Vagina (tissue), 2 donors: Measurements from ENCODE around the gene NELFB. TPM values are rescaled to one million over a fixed set of nuclear protein-coding genes. Genes with fewer than 3 reads are reported as not detected.

Experiments
- DNase-seq, 2 donors: peaks; one replicate each; pipeline ENCODE4 v3.0.0-alpha.2; 2017; ENCODE audit errors: extremely low spot score in 2 of 2
- H3K27ac ChIP-seq: fragments of 200-600 bp; sonication (generic); one replicate; pipeline ENCODE4 v1.5.1; 2019
- H3K27me3 ChIP-seq: fragments of 200-600 bp; sonication (generic); one replicate; pipeline ENCODE4 v1.5.1; 2019
- H3K36me3 ChIP-seq, 2 donors: fragments of 200-600 bp; sonication (generic); one replicate each; pipeline ENCODE4 v1.5.1; 2017 to 2019
- H3K4me1 ChIP-seq: fragments of 200-600 bp; sonication (generic); one replicate; pipeline ENCODE4 v1.5.1; 2019
- H3K4me3 ChIP-seq, 2 donors: fragments of 200-600 bp; sonication (generic); 1 replicate in 1 of 2; 2 replicates in 1 of 2; pipeline ENCODE4 v1.5.1; 2016 to 2019
- H3K9me3 ChIP-seq: fragments of 200-600 bp; sonication (generic); one replicate; pipeline ENCODE4 v1.5.1; 2019
- POLR2A ChIP-seq, 2 donors: fragments of 450-650 bp; IDR thresholded peaks; one replicate each; pipeline ENCODE4 v1.6.1; 2017; ENCODE audit warnings: antibody characterized with exemption in 2 of 2, mild to moderate bottlenecking in 2 of 2, moderate library complexity in 2 of 2
- POLR2AphosphoS5 ChIP-seq, 2 donors: sonication (generic); formaldehyde crosslinking; IDR thresholded peaks; one replicate each; pipeline ENCODE4 v1.9.0; 2017; ENCODE audit warnings: antibody characterized with exemption in 2 of 2, mild to moderate bottlenecking in 2 of 2, low read depth in 1 of 2; ENCODE audit not compliant: insufficient read depth in 1 of 2
- intact Hi-C: fragments of 100-400 bp; cut with DNase I; formaldehyde crosslinking; loops from one replicate; pipeline ENCODE4 v1.15.1; 2023
- total RNA-seq: library from RNA; depleted of rRNA; stranded (reverse); fragments of >200 nt; gene quantifications from one replicate; pipeline ENCODE4 v1.2.3, GENCODE V29; 2016
- TF ChIP-seq, protein P1 (sequence below), 3 experiments: fragments of 450-650 bp in 2 of 3; fragments of 200-600 bp in 1 of 3; sonication (generic) in 1 of 3; IDR thresholded peaks; one replicate each; pipeline ENCODE4 v1.5.1; 2017 to 2019; ENCODE audit warnings: antibody characterized with exemption in 3 of 3, mild to moderate bottlenecking in 2 of 3, moderate library complexity in 2 of 3

Gene NELFB
- total RNA-seq, 1 donor from 2014 or later, result 44.0 TPM

DNA sequence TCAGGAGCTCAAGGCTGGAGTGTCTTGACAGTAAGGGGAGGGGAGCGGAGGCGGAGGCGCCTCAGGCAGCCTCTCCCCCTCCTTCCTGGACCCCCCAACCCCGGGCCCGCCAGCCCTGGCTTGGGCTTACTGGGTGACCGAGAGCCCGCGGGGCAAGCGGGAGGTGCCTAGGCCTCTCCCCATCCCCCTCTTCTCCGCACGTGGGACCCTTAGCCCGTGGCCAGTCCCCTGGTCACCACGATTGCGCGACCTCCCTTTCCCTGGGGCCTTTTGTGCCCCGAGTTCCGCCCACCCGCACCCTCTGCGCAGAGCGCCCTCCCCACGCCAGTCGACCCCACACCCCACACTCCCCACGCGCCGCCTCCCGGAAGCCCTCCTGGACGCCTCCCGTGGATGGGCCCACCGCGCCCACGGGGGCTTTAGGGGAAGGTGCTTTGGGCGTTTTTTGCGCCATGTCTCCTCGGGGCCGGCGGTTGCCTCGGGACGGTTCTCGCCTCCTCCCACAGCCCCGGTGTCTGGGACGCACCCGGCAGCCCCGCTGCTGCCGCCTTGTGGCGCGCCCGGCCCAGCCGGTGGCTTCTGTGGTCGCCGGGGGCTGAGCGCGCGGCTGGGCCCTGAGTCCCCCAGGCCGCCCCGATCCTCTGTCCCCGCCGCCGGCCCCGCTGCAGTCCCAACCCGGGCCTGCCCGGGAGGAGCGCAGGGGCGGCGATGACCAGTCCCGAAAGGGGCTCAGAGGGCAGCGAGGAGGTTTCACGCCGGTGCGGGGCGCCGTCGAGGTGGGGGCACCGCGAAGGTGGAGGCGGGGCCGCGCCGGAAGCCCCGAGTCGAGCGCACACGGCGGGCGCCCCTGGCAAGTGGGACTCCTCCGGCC is 25.6 kb downstream of the NELFB start:
- no peak overlapping the region for H3K4me3 ChIP-seq
- DNase-seq, result no peak
- TF ChIP-seq, protein P1, sequence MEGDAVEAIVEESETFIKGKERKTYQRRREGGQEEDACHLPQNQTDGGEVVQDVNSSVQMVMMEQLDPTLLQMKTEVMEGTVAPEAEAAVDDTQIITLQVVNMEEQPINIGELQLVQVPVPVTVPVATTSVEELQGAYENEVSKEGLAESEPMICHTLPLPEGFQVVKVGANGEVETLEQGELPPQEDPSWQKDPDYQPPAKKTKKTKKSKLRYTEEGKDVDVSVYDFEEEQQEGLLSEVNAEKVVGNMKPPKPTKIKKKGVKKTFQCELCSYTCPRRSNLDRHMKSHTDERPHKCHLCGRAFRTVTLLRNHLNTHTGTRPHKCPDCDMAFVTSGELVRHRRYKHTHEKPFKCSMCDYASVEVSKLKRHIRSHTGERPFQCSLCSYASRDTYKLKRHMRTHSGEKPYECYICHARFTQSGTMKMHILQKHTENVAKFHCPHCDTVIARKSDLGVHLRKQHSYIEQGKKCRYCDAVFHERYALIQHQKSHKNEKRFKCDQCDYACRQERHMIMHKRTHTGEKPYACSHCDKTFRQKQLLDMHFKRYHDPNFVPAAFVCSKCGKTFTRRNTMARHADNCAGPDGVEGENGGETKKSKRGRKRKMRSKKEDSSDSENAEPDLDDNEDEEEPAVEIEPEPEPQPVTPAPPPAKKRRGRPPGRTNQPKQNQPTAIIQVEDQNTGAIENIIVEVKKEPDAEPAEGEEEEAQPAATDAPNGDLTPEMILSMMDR (IDR thresholded peaks at IDR 0.05), result no peak
- TF ChIP-seq POLR2AphosphoS5 (IDR thresholded peaks at IDR 0.05; ENCODE audit: insufficient read depth in 1 of 2, low read depth in 1 of 2) (no peak), POLR2A (IDR thresholded peaks at IDR 0.05) (no peak)
- H3K36me3 ChIP-seq, result no peaks in the 10 kb centered on the region
- no peaks in the 10 kb centered on the region for H3K27me3 ChIP-seq
- H3K9me3 ChIP-seq, result no peaks in the 10 kb centered on the region
- no peak overlapping the region for H3K27ac ChIP-seq
- intact Hi-C loops, result no loop called here
- H3K4me1 ChIP-seq, result peaks cover 40% of the 10 kb centered on the region

GRCh38 chr9:137281345-137282116 is 26.4 kb downstream of the NELFB start:
- DNase-seq, result peak in 1 of 2 donors; percentile 76
- intact Hi-C loops, result no loop called here
- TF ChIP-seq, protein P1 (IDR thresholded peaks at IDR 0.05), result no peak
- TF ChIP-seq POLR2A (IDR thresholded peaks at IDR 0.05) (no peak), POLR2AphosphoS5 (IDR thresholded peaks at IDR 0.05; ENCODE audit: insufficient read depth in 1 of 2, low read depth in 1 of 2) (no peak)
- Histone ChIP-seq H3K27ac (no peak overlapping the region), H3K27me3 (no peaks in the 10 kb centered on the region), H3K4me3 (no peak overlapping the region), H3K9me3 (no peaks in the 10 kb centered on the region), H3K4me1 (peaks cover 32% of the 10 kb centered on the region), H3K36me3 (no peaks in the 10 kb centered on the region)

DNA sequence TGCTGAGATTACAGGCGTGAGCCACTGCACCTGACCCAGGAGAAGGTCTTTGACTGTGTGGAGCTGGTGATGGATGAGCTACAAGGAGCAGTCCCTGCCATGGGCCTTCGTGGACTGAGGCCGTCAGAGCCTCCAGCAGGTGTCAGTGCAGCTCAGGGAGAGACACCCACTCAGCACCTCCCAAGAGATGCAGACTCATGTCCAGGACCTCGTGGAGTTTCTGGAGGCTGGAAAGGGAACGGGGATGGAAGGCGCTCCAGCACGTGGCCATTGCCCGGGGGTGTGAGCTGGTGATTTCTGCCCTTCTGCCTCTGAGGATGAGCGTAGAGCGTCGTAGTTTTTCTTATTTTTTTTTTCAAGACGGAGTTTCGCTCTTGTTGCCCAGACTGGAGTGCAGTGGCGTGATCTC is 31.9 kb downstream of the NELFB start:
- TF ChIP-seq, protein P1 (IDR thresholded peaks at IDR 0.05), result no peak
- TF ChIP-seq POLR2A (IDR thresholded peaks at IDR 0.05), result no peak
- TF ChIP-seq POLR2AphosphoS5 (IDR thresholded peaks at IDR 0.05; ENCODE audit: insufficient read depth in 1 of 2, low read depth in 1 of 2), result no peak
- H3K27ac ChIP-seq, result no peak overlapping the region
- H3K9me3 ChIP-seq, result no peaks in the 10 kb centered on the region
- H3K4me1 ChIP-seq, result no peaks in the 10 kb centered on the region
- no peaks in the 10 kb centered on the region for H3K27me3 ChIP-seq
- no peak overlapping the region for H3K4me3 ChIP-seq
- no peak for DNase-seq
- intact Hi-C loops, result no loop called here
- no peaks in the 10 kb centered on the region for H3K36me3 ChIP-seq

DNA sequence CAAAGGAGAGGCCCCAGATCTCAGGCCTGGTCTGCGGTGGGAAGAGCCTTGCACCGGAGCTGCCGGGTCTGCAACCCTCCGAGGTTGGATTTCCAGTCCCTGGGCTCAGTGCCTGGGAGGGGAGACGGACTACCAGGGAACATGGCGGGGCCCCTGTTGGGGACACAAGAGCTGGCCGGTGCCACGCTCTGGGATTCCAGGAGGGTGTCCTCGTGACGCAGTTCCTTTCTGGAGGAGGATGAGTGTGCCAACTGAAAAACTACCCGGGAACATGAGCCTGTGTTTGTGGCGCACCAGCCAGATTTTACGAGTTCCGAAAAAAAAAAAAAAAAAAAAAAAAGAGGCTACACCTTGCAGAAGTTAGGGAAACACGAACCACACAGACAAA is 38.0 kb downstream of the NELFB start:
- TF ChIP-seq, protein P1 (IDR thresholded peaks at IDR 0.05), result no peak
- TF ChIP-seq POLR2A (IDR thresholded peaks at IDR 0.05), result no peak
- TF ChIP-seq POLR2AphosphoS5 (IDR thresholded peaks at IDR 0.05; ENCODE audit: insufficient read depth in 1 of 2, low read depth in 1 of 2), result no peak
- peaks cover 17% of the 10 kb centered on the region for H3K4me1 ChIP-seq
- no peak overlapping the region for H3K27ac ChIP-seq
- H3K27me3 ChIP-seq, result no peaks in the 10 kb centered on the region
- H3K4me3 ChIP-seq, result no peak overlapping the region
- H3K9me3 ChIP-seq, result no peaks in the 10 kb centered on the region
- intact Hi-C loops, result no loop called here
- no peak for DNase-seq
- H3K36me3 ChIP-seq, result no peaks in the 10 kb centered on the region
